Natural killer cell (primary cell): Measurements from ENCODE around the gene CASP9. TPM values are rescaled to one million over a fixed set of nuclear protein-coding genes. Genes with fewer than 3 reads are reported as not detected.
A peak's percentile ranks its signal among the peaks of the same experiment; 100 is the strongest.
"Not testable (repeated sequence)": the region's sequence is repeated elsewhere in the genome, so short reads cannot be mapped to it uniquely, and the experiment has no call there.

Experiments used
- ATAC-seq, 3 donors: fragments of 150-1000 bp in 2 of 3; fragments of 200-7000 bp in 1 of 3; cut with Tn5 transposase; 1 replicate in 1 of 3; 2 replicates in 2 of 3; pipeline ENCODE4 v1.10.0; 2021; ENCODE audit warnings: mild to moderate bottlenecking in 2 of 3, moderate library complexity in 2 of 3
- DNase-seq, 2 donors: peaks; one replicate each; pipeline versions ENCODE4 v3.0.0 to v3.0.0-alpha.2; 2013 to 2021; ENCODE audit warnings: mixed read lengths in 1 of 2
- H3K27ac ChIP-seq: one replicate; pipeline ENCODE4 v1.5.1; 2013; ENCODE audit warnings: mild to moderate bottlenecking, low read length
- H3K27me3 ChIP-seq: one replicate; pipeline ENCODE4 v1.6.1; 2013; ENCODE audit warnings: low read length; ENCODE audit not compliant: control insufficient read depth, insufficient read depth
- H3K36me3 ChIP-seq: one replicate; pipeline ENCODE4 v1.6.1; 2013; ENCODE audit warnings: low read length; ENCODE audit not compliant: control insufficient read depth, insufficient read depth
- H3K4me1 ChIP-seq: one replicate; pipeline ENCODE4 v1.6.1; 2013; ENCODE audit warnings: low read length; ENCODE audit not compliant: control insufficient read depth, insufficient read depth
- H3K4me3 ChIP-seq: one replicate; pipeline ENCODE4 v1.5.1; 2013; ENCODE audit warnings: low read length
- H3K9me3 ChIP-seq: one replicate; pipeline ENCODE4 v1.6.1; 2013; ENCODE audit warnings: low read length; ENCODE audit not compliant: control insufficient read depth, insufficient read depth
- H3K27ac Mint-ChIP-seq, 2 donors: one replicate each; pipeline ENCODE4 v1.8.0; 2022; ENCODE audit warnings: mild to moderate bottlenecking in 2 of 2, mixed read lengths in 2 of 2, moderate library complexity in 1 of 2
- H3K27me3 Mint-ChIP-seq, 2 donors: one replicate each; pipeline ENCODE4 v1.8.0; 2022; ENCODE audit warnings: low read depth in 2 of 2, mixed read lengths in 2 of 2
- H3K36me3 Mint-ChIP-seq: one replicate; pipeline ENCODE4 v1.8.0; 2022; ENCODE audit warnings: mixed read lengths
- H3K4me1 Mint-ChIP-seq, 2 donors: one replicate each; pipeline ENCODE4 v1.8.0; 2022; ENCODE audit warnings: mixed read lengths in 2 of 2
- H3K4me3 Mint-ChIP-seq: one replicate; pipeline ENCODE4 v1.8.0; 2022; ENCODE audit warnings: mild to moderate bottlenecking, moderate library complexity, mixed read lengths
- H3K9me3 Mint-ChIP-seq, 2 donors: one replicate each; pipeline ENCODE4 v1.8.0; 2022; ENCODE audit warnings: mixed read lengths in 2 of 2
- WGBS: methylation state at CpG from one replicate; pipeline ENCODE4 v1.1.7; 2013; ENCODE audit warnings: missing lambda C conversion rate; ENCODE audit not compliant: insufficient coverage; 5-methylcytosine and 5-hydroxymethylcytosine counted together
- intact Hi-C: fragments of 100-400 bp; cut with micrococcal nuclease; formaldehyde crosslinking; loops from one replicate; pipeline ENCODE4 v1.14.2; 2022
- total RNA-seq, 4 donors: library from RNA; stranded (reverse); fragments of 120-200 nt in 1 of 4; gene quantifications; one replicate each; pipeline versions ENCODE4 v1.2.3 to v1.2.4, GENCODE V29; 2013 to 2022
- TF ChIP-seq, protein P1 (sequence below): fragments of 200-600 bp; IDR thresholded peaks from one replicate; pipeline ENCODE4 v1.8.0; 2022; ENCODE audit warnings: antibody characterized with exemption

The CASP9 gene
- total RNA-seq, 3 donors from 2014 or later (not counting 1 experiment from before 2014, with no cell fraction given), result 13.4 to 20.5 (median 13.5) TPM

- H3K4me1 ChIP-seq, result peaks cover 30% of the 10 kb centered on the region
- H3K27me3 Mint-ChIP-seq, result no peaks in the 10 kb centered on the region
- H3K27me3 ChIP-seq, result no peaks in the 10 kb centered on the region
- TF ChIP-seq, protein P1, sequence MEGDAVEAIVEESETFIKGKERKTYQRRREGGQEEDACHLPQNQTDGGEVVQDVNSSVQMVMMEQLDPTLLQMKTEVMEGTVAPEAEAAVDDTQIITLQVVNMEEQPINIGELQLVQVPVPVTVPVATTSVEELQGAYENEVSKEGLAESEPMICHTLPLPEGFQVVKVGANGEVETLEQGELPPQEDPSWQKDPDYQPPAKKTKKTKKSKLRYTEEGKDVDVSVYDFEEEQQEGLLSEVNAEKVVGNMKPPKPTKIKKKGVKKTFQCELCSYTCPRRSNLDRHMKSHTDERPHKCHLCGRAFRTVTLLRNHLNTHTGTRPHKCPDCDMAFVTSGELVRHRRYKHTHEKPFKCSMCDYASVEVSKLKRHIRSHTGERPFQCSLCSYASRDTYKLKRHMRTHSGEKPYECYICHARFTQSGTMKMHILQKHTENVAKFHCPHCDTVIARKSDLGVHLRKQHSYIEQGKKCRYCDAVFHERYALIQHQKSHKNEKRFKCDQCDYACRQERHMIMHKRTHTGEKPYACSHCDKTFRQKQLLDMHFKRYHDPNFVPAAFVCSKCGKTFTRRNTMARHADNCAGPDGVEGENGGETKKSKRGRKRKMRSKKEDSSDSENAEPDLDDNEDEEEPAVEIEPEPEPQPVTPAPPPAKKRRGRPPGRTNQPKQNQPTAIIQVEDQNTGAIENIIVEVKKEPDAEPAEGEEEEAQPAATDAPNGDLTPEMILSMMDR, result no peak
- no peak overlapping the region for H3K4me3 ChIP-seq
- 98% methylated on average over 4 of the region's 4 CpGs for WGBS
- no peaks in the 10 kb centered on the region for H3K36me3 ChIP-seq
- ATAC-seq, result no peak
- H3K27ac Mint-ChIP-seq, result no peak overlapping the region
- H3K9me3 ChIP-seq, result no peaks in the 10 kb centered on the region
- no peaks in the 10 kb centered on the region for H3K9me3 Mint-ChIP-seq
- no peak overlapping the region for H3K27ac ChIP-seq
- peak in 1 of 2 donors; percentile 16 for DNase-seq
- H3K4me3 Mint-ChIP-seq, result no peak overlapping the region
- H3K4me1 Mint-ChIP-seq, result peaks cover 32 to 41% of the 10 kb centered on the region in 2 donors
- peaks cover under 1% of the 10 kb centered on the region for H3K36me3 Mint-ChIP-seq
- intact Hi-C loops, result no loop called here
These were observed 1.5 kb downstream of the CASP9 start for GRCh38 chr1:15522551-15522950.

DNA sequence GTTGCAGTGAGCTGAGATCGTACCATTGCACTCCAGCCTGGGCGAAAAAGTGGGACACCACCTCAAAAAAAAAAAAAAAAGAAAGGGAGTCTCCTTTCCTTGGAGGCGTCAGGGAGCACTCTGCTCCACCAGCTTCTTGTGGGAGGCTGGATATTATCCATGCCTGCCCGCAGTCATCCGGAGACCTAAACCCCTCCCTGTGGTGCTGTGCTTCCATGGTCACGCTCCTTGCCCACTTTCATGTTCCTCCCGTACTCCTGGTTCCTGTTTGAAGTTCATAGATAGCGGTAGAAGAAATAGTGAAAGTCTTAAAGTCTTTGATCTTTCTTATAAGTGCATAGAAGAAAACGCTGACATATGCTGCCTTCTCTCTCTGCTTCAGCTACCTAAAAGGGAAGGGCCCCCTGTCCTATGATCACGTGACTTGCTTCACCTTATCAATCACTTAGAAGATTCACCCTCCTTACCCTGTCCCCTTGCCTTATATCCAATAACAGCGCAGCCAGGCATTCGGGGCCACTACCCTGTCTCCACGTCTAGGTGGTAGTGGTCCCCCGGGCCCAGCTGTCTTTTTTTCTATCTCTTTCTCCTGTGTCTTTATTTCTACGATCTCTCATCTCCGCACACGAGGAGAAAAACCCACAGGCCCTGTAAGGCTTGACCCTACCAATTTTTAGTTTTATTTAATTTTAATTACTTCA, 2.7 kb downstream of the CASP9 start:
- peaks cover 23% of the 10 kb centered on the region for H3K4me1 ChIP-seq
- 89% methylated on average over 15 of the region's 17 CpGs for WGBS
- H3K9me3 ChIP-seq, DNase-seq, H3K27me3 ChIP-seq, ATAC-seq, H3K4me3 Mint-ChIP-seq, H3K36me3 ChIP-seq, H3K27ac ChIP-seq, H3K27me3 Mint-ChIP-seq, H3K4me3 ChIP-seq, H3K27ac Mint-ChIP-seq, H3K9me3 Mint-ChIP-seq, intact Hi-C loops: not testable (repeated sequence)
- Mint-ChIP-seq H3K4me1 (peaks cover 24 to 31% of the 10 kb centered on the region in 2 donors), H3K36me3 (peaks cover 12% of the 10 kb centered on the region)

DNA sequence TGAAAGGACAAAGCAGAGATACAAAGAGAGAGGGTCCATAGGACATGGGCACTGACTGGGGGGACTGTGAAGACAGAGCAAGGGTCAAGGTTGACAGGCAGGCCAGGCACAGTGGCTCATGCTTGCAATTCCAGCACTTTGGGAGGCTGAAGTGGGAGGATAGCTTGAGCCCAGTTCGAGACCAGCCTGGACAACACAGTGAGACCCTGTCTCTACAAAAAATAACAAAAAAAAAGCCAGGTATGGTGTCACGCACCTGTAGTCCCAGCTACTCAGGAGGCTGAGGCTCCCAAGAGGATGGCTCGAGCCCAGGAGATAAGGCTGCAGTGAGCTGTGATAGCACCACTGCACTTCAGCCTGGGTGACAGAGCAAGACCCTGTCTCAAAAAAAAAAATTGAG, 4.4 kb downstream of the CASP9 start:
- no peak overlapping the region for H3K27ac Mint-ChIP-seq
- no peak for DNase-seq
- no peak overlapping the region for H3K4me3 Mint-ChIP-seq
- intact Hi-C loops, result no loop called here
- peaks cover 10% of the 10 kb centered on the region for H3K4me1 ChIP-seq
- no peaks in the 10 kb centered on the region for H3K27me3 Mint-ChIP-seq
- peaks cover 12% of the 10 kb centered on the region for H3K36me3 Mint-ChIP-seq
- ATAC-seq, result no peak
- peaks cover 16 to 21% of the 10 kb centered on the region in 2 donors for H3K4me1 Mint-ChIP-seq
- TF ChIP-seq, protein P1, result no peak
- no peak overlapping the region for H3K4me3 ChIP-seq
- no peaks in the 10 kb centered on the region for H3K9me3 ChIP-seq
- peaks cover 2% of the 10 kb centered on the region for H3K36me3 ChIP-seq
- H3K9me3 Mint-ChIP-seq, result no peaks in the 10 kb centered on the region
- no peak overlapping the region for H3K27ac ChIP-seq
- H3K27me3 ChIP-seq, result no peaks in the 10 kb centered on the region
- WGBS, result 100% methylated on average over 3 of the region's 3 CpGs

DNA sequence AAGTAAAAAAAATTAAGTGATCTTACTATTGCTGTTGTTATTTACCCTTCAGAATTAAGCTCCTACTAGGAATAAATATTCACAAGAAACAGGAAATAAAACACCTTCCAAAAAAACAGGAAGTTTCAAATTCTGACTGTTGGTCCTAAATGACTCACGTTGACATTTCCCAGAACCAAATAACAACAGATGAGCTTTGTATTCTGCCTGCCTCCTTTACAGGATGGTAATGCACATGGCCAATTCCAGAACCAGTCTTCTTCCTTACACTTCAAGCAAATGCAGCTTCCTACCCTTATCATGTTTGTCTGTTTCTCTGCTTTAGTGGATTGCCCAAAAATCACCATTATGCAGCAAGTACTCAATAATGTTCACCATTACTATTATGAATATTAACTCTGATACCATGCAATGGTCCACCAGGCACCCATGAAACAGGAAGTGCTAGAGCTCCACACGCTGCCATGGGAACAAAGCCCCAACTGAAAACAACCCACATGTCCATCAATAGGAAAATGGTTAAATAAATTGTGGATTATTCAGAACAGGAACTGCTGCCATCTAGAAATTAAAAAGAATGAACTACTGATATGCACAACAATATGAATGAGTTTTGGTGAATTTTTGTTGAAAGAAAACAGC, 8.9 kb downstream of the CASP9 start:
- no peak for ATAC-seq

DNA sequence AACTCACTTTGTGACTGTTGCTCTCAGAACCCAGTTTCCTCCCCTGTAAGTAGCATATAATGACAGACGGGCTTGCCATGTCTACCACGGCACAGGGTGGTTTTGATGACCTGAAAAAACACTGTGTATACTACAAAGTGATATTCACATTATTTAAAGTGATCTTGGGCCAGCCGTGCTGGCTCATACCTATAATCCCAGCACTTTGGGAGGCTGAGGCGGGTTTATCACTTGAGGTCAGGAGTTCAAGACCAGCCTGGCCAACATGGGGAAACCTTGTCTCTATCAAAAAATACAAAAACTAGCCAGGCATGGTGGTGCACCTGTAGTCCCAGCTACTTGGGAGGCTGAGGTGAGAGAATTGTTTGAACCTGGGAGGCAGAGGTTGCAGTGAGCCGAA, 9.5 kb downstream of the CASP9 start:
- H3K4me3 ChIP-seq, ATAC-seq, intact Hi-C loops, DNase-seq, H3K4me3 Mint-ChIP-seq, H3K4me1 ChIP-seq, H3K27me3 Mint-ChIP-seq, H3K27ac ChIP-seq, H3K27me3 ChIP-seq, H3K9me3 Mint-ChIP-seq, H3K27ac Mint-ChIP-seq, H3K9me3 ChIP-seq: not testable (repeated sequence)
- Mint-ChIP-seq H3K36me3 (peaks cover 12% of the 10 kb centered on the region), H3K4me1 (peaks cover 13% of the 10 kb centered on the region in 2 donors)
- 100% methylated on average over 3 of the region's 5 CpGs for WGBS
- peaks cover 10% of the 10 kb centered on the region for H3K36me3 ChIP-seq

More for the DNA sequence above, 8.9 kb downstream of the CASP9 start:
- WGBS, result 10% methylated on average over 1 of the region's 2 CpGs
- Histone ChIP-seq H3K4me3 (no peak overlapping the region), H3K27ac (no peak overlapping the region), H3K36me3 (peaks cover 10% of the 10 kb centered on the region), H3K4me1 (no peaks in the 10 kb centered on the region), H3K9me3 (no peaks in the 10 kb centered on the region), H3K27me3 (no peaks in the 10 kb centered on the region)
- peaks cover 12% of the 10 kb centered on the region for H3K36me3 Mint-ChIP-seq
- TF ChIP-seq, protein P1, result no peak
- H3K4me1 Mint-ChIP-seq, result peaks cover 13% of the 10 kb centered on the region in 2 donors
- peak overlapping the region in 1 of 2 donors; percentile 47 for H3K27ac Mint-ChIP-seq
- no peaks in the 10 kb centered on the region for H3K27me3 Mint-ChIP-seq
- intact Hi-C loops, result no loop called here
- H3K4me3 Mint-ChIP-seq, result no peak overlapping the region
- no peaks in the 10 kb centered on the region for H3K9me3 Mint-ChIP-seq
- DNase-seq, result no peak
